COLO668 (cell line): ENCODE data around the gene OR2V1.
"Not testable (repeated sequence)": the region's sequence is repeated elsewhere in the genome, so short reads cannot be mapped to it uniquely, and the experiment has no call there.

Source experiments
- DNase-seq: peaks from one replicate; lab custom pipeline; 2025; ENCODE audit not compliant: unreplicated experiment; lab: John Stamatoyannopoulos, UW

The OR2V1 gene

GRCh38 chr5:181104606-181105390, 26.2 kb downstream of the OR2V1 start:
- not testable (repeated sequence) for DNase-seq

- DNase-seq, result not testable (repeated sequence)
Measured at GRCh38 chr5:181104259-181104568, 26.8 kb downstream of the OR2V1 start.

- DNase-seq, result not testable (repeated sequence)
Measured at GRCh38 chr5:181101930-181102674, 28.9 kb downstream of the OR2V1 start.

GRCh38 chr5:181101030-181101641, 29.8 kb downstream of the OR2V1 start:
- not testable (repeated sequence) for DNase-seq

GRCh38 chr5:181100121-181100875, 30.7 kb downstream of the OR2V1 start:
- no peak for DNase-seq

- DNase-seq, result no peak
Measured at GRCh38 chr5:181099602-181100086, 31.3 kb downstream of the OR2V1 start.

- no peak for DNase-seq
Measured at GRCh38 chr5:181098762-181099601, 32.0 kb downstream of the OR2V1 start.

GRCh38 chr5:181097759-181098491, 33.0 kb downstream of the OR2V1 start:
- DNase-seq, result not testable (repeated sequence)

GRCh38 chr5:181097383-181097753, 33.6 kb downstream of the OR2V1 start:
- not testable (repeated sequence) for DNase-seq

- not testable (repeated sequence) for DNase-seq
Measured at GRCh38 chr5:181096721-181097382, 34.1 kb downstream of the OR2V1 start.

GRCh38 chr5:181095162-181095561, 35.8 kb downstream of the OR2V1 start:
- not testable (repeated sequence) for DNase-seq

- DNase-seq, result no peak
Measured at GRCh38 chr5:181092428-181092827, 38.5 kb downstream of the OR2V1 start.

- DNase-seq, result peak; percentile 2
Measured at GRCh38 chr5:181088289-181088688, 42.7 kb downstream of the OR2V1 start.

GRCh38 chr5:181087309-181087708, 43.7 kb downstream of the OR2V1 start:
- DNase-seq, result no peak

- DNase-seq, result no peak
Measured at GRCh38 chr5:181086884-181087205, 44.1 kb downstream of the OR2V1 start.

- no peak for DNase-seq
Measured at GRCh38 chr5:181086026-181086883, 44.7 kb downstream of the OR2V1 start.

- DNase-seq, result no peak
Measured at GRCh38 chr5:181084621-181085195, 46.3 kb downstream of the OR2V1 start.

- DNase-seq, result no peak
Measured at GRCh38 chr5:181081989-181082388, 49.0 kb downstream of the OR2V1 start.
